Activated T-cell treated with anti-CD3 and anti-CD28 coated beads, Interleukin-2, amount 50 U/mL, for 1 hour (primary cell): ENCODE measurements around the gene B3GALT6.
"Not testable (repeated sequence)": the region's sequence is repeated elsewhere in the genome, so short reads cannot be mapped to it uniquely, and the experiment has no call there.

Experiments
- DNase-seq: peaks from one replicate; pipeline ENCODE4 v3.0.0-alpha.2; 2020

B3GALT6 gene

DNA sequence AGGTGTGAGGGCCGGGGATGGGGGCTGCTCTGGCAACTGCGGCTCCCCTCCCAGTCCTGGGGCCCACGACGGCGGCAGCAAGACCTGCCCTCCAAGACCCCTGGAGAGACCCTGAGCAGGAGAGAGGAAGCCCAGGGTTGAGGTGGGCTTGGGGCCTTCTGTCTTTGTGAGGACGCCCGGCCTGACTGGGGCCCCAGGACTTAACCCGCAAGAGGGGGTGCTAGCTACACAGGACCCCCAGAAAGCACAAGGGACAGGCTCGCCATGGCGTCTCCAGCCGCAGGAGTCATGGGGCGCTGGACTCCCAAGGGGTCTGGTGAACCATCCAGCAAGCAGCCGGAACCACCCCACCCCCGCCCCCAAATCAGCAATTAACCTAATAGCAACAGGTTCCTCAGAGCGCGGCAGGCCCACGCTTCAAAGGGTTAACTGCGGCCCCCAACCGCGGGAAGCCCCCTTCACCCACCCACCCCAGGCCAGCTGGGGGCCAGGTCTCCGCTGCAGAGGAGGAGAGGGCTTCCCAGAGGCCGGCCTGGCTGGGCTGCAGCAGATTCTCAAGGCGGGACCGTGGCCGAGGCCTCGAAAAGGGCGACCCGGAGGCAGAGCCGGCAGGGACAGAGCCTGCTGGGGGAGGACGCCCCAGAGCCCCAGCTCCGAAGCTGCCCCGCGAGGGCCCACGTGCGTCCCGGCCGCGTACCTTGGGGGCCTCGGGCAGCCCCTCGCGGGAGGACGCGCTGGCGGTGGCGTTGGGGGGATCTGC lies 14.0 kb downstream of the B3GALT6 start:
- DNase-seq, result no peak

GRCh38 chr1:1246577-1247340 lies 14.7 kb downstream of the B3GALT6 start, which contains the start of gene C1QTNF12:
TSS of gene C1QTNF12 (minus strand) at chr1:1246722. CDS start at chr1:1246690, 32 bp downstream.
- DNase-seq, result no peak

GRCh38 chr1:1247341-1247913 lies 15.4 kb downstream of the B3GALT6 start:
- DNase-seq, result no peak

DNA sequence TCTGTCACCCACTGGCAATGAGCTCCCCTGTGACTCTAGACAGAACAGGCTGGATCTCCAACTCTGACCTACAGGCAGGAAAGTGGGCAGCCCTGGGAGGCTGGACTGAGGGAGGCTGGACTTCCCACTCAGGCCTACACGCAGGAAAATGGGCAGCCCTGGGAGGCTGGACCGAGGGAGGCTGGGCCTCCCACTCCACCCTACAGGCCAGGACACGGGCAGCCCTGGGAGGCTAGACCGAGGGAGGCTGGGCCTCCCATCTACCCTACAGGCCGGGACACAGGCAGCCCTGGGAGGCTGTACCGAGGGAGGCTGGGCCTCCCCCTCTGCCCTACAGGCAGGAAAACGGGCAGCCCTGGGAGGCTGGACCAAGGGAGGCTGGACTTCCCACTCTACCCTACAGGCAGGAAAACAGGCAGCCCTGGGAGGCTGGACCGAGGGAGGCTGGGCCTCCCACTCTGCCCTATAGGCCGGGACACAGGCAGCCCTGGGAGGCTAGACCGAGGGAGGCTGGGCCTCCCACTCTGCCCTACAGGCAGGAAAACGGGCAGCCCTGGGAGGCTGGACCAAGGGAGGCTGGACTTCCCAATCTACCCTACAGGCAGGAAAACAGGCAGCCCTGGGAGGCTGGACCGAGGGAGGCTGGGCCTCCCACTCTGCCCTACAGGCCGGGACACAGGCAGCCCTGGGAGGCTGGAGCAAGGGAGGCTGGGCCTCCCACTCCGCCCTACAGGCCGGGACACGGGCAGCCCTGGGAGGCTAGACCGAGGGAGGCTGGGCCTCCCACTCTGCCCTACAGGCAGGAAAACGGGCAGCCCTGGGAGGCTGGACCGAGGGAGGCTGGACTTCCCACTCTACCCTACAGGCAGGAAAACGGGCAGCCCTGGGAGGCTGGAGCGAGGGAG lies 16.2 kb downstream of the B3GALT6 start:
- DNase-seq, result not testable (repeated sequence)

DNA sequence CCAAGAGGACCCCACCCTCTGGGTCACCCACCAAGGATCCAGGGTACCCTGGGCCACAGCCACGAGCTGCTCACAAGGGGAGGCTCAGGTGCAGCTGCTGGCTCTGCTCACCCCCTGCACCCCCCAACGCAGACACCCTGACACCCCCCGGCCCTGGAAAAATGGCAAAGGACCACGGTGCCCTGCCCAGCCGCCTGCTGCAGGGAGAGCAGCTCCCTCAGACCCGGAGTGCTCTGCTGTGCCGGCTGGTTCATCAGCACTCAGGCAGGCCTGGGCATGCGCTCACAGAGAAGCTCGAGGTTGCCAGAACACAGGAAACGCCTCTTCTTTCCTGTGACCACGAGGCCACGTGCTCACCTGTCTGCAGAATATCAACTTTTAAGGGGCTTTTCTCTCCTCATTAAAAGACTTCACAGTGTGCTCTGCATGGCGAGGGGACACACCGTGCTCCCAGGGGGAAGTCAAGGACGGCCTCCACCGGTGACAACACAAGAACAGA lies 18.8 kb downstream of the B3GALT6 start:
- DNase-seq, result peak; percentile 75

GRCh38 chr1:1253314-1253713 lies 21.3 kb downstream of the B3GALT6 start:
- no peak for DNase-seq

DNA sequence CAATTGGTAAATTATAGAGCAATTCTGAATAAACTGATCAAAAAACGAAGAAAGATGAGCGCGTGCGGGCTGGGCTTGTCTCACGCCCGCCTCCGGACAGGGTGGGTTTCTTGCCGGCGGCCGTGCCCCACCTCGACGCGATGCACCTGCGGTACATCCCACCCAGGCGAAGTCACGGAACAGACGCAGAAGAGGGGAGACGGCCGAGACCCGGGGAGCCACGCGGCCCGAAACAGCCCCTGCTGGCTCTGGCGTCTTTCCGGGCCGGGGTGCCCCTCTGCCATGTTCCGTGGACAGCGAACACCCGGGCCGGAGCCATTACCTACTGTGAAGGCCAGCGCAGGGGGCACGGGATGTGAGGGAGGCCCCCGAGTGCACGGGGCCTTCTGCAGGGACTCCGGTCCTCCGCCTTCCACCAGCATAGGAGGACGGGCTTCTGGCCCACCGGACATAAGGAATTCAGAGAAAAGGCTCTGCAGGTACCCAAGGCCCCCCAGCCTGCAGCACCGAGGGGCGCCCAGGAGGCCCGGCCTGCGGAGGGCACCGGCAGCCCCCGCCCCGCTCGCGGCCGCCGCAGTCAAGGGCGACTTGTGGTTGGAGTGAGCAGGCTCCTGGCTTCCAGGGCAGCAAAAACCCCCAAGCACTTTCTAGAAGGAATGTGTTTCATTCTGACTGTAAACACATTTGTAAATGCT lies 22.1 kb downstream of the B3GALT6 start:
- DNase-seq, result no peak

DNA sequence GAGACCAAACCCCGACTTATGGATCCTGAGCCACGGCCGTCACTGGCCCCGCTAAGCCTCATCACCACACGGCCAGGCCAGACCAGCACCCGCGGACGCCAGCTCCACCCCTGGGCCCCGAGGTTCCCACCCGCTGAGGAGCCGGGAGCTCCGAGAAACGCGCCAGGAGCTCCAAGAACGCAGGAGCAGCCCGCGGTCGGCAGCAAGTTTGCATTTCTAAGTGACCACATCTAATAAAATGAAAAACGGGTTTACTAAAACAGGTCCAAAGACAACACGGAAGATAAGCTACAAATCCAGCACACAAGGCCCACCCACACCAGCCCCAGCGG lies 22.6 kb downstream of the B3GALT6 start:
- no peak for DNase-seq

GRCh38 chr1:1255078-1255477 lies 23.0 kb downstream of the B3GALT6 start:
- no peak for DNase-seq

- no peak for DNase-seq
These were observed 23.6 kb downstream of the B3GALT6 start for GRCh38 chr1:1255611-1256010.

DNA sequence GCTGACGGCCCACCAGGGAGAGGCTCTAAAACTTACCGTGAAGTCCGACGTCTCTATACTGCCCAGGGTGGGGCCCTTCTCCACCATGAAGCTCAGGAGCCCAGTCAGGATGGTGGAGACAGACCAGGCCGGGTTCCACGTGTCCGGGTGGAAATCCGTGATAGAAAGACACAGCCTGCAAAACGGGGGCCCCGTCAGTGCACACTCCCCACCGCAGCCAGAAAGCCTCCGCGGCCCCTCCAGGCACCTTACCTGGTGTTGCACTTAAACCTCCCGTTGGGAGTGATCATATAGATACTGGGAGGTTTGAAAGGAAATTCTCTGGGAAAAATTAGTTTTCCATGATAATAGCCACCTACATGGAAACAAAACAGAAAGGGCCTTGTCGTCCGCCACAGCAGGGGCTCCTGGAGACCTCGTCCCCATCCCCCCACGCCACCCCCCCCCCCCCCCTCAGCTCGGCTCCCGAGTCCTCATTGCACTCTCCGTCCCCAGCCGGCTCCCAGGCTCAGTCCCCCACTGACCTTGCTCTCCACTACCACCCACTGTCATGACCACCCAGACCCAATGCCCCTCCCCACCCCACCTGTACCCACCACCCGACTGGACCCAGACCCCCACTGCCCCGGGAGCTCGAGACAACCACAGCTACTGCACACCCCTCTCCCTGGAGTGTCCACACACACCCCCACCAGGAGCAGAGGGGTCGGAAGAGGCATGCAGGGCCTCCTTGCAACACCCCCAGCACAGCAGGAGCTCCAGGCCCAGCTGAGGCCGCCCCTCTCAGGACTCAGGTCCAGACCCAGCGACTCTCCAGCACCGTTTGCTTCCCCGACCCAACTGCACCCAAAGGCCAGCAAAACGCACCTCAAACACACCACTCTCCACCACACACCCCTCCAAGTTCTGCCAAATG lies 25.2 kb downstream of the B3GALT6 start:
- DNase-seq, result no peak

GRCh38 chr1:1259119-1259488 lies 27.1 kb downstream of the B3GALT6 start:
- DNase-seq, result no peak

GRCh38 chr1:1259540-1259939 lies 27.5 kb downstream of the B3GALT6 start:
- DNase-seq, result no peak

GRCh38 chr1:1259951-1260600 lies 28.0 kb downstream of the B3GALT6 start:
- DNase-seq, result no peak

GRCh38 chr1:1260843-1261560 lies 29.0 kb downstream of the B3GALT6 start:
- no peak for DNase-seq

GRCh38 chr1:1262071-1262470 lies 30.0 kb downstream of the B3GALT6 start:
- DNase-seq, result no peak

- DNase-seq, result no peak
These were observed 30.7 kb downstream of the B3GALT6 start for GRCh38 chr1:1262758-1263157.

DNA sequence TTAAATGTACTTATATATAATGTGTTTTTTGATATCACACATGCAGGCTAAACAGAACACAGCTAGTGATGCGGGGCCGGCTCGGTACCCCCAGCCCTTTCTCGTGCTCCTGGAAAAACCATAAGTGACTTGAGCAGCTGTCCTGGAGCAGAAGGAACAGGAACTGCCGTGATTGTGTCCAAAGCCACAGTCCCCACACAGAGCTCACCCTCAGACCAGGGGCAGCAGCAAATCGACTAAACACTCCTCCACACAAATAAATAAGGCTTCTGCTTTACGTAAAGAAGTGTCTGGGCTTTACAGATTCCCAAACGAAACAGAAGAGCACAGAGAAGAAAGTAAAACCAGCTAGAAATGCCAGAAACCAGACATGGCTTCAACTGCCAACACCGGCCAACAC lies 32.0 kb downstream of the B3GALT6 start:
- DNase-seq, result no peak

DNA sequence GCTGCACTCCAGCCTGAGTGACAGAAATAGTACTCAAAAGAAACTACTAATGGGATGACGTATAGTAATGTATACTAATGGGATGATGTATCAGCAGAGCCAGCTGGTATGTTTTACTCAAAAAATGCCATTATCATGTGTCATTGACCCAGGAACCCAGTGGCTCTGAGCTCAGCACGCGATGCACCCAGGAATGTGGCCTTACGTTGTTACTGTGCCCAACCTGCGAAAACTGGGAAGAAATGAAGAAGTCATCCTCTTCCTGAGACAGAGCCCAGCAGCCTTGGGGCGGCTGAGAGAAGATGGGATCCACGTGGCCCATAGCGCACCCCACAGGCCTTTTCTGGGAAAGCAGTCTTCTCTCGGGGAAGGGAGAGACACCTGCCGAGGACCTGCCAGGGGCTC lies 32.8 kb downstream of the B3GALT6 start:
- peak; percentile 48 for DNase-seq
